ENCODE results near the gene GPRIN2.
"Not testable (repeated sequence)": the region's sequence is repeated elsewhere in the genome, so short reads cannot be mapped to it uniquely, and the experiment has no call there.

The GPRIN2 gene

DNA sequence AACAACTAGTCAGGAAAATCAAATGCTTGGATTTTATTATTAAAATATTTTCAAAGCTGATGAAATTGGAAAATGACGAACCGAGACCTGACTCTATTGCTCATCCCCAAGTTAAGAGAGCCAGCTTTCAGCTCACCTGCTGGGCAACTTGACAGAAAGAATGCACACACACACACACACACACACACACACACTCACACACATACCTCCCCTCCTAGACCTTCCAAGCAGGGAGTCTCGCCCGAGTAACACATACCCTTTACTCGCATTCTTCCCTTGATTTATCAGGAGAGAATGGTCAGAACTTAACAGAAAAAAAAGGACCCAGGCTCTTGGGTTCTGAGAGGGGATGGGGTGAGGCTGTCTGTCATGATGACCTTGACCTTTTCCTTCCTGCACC lies 19.1 kb downstream of the GPRIN2 start:
- no peak for DNase-seq (ENCODE audit: low read depth)

DNA sequence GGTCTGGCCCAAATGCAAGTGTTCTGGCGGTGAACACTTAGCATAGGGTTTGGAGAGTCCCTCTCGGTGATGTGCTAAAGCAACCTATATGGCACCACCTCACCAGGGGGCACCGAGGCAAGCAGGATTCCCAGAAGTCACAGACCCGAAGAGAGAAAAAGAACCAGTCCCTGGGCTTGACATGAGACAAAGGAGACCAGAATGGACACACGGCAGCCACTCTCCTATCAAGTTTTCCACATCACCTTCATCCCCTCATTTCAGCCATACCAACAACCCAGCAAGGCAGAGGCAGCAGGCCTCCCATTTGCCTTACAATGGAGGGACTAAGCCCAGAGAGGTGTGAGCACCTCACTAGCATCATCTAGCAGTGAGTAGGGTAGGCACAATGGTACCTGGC lies 19.7 kb downstream of the GPRIN2 start:
- DNase-seq (ENCODE audit: low read depth) = no peak

DNA sequence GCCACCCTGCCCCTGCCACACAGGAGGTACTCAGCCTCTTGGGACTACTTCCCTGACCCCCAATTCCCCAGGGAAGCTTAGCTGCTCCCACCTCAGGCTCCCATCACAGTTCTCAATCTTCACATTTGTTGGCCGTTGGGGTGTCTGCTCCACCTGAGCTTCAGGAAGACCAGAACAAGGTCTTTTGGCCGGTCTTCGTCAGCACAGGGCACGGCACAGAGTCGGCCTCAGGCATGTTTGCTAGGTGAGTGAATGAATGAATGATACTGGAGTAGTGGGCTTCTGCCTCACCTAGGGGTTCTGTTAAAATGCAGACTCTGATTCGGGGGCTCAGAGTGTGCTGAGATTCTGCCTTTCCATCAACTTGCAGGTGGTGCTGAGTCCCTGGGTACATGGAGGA lies 20.3 kb downstream of the GPRIN2 start:
- DNase-seq (ENCODE audit: low read depth) = no peak

DNA sequence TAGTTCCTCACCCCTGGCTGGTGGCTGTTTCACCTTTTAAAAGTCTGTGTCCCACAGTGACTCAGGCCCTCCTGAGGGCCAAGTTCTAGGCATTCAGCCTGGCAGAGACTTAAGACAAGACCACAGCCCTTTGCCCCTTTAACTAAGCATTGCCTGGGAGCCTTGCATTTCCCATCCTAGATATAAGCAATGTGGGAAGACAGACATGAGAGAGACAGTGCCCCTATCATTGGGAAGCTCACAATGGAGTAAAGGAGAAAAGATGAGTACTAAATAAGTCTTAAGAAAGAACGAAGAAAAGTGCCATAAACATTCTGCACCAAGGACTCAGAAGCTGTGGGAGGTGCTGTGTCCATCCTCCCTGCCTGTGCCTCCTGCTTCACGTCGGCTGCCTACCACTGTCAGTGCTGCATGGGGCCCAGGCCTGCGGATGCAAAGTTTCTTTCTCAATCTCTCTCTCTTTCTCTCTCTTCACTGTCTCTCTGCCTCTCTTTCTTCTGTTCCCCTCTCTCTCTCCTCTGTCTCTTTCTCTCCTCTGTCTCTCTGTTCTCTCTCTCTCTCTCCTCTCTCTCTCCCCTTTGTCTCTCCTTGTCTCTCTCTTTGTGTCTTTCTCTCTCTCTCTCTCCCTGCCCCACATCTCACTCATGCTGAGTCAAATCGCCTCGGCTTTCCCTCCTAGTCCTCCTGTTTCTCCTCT lies 21.5 kb downstream of the GPRIN2 start:
- no peak for DNase-seq (ENCODE audit: low read depth)

DNA sequence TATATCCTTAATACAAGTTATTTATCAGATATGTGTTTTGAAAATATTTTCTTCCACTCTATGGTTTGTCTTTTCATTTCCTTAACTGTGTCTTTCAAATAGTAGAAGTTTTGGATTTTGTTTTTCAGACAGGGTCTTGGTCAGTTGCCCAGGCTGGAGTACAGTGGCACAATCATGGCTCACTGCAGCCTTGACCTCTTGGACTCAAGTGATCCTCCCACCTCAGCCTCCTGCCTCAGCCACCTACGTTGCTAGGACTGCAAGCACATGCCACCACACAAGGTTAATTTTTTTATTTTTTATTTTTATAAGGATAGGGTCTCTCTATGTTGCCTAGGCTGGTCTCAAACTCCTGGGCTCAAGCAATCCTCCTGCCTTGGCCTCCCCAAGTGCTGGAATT lies 24.2 kb downstream of the GPRIN2 start:
- DNase-seq (ENCODE audit: low read depth) = not testable (repeated sequence)

DNA sequence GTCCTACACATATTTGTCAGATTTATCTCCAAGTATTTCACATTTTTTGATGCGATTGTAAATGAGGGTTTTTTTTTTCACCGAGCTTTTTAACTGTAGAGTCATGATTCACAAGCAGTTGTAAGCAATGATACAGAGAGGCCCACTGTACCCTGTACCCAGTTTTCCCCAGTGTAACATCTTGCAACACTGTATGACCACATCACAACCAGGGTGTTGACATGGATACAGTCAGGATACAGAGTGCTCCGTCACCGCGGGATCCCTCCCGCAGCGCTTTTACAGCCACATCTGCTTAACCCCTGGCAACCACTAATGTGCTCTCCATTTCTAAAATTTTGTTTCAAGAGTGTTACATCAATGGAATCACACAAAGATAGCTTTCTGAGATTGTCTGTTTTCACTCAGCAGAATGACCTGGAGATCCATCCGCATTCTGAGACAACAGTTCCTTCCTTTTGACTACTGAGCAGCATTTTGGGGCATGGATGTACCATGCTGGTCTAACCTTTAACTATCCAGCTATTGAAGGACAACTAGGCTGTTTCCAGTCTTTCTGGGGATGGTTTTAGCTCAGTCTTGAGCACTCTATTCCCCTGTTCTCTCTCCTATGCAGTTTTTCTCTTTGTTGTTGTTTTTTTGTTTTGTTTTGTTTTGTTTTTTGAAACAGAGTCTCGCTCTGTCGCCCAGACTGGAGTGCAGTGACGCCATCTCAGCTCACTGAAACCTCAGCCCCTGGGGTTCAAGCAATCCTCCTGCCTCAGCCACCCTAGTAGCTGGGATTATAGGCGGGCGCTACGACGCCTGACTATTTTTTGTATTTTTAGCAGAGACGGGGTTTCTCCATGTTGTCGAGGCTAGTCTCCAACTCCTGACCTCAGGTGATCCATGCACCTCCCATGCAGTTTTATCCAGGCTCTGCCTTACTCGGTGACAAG lies 25.9 kb downstream of the GPRIN2 start:
- DNase-seq (ENCODE audit: low read depth) = no peak

DNA sequence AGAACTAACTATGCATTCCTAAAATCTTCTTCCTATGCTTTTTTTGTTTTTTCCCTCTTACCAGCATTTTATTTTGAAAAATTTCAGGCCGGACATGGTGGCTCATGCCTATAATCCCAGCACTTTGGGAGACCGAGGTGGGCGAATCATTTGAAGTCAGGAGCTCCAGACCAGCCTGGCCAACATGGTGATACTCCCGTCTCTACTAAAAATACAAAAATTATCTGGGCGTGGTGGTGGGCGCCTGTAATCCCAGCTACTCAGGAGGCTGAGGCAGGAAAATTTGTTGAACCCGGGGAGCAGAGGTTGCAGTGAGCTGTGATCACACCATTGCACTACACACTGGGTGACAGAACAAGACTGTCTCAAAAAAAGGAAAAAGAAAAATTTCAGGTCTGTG lies 26.7 kb downstream of the GPRIN2 start:
- DNase-seq (ENCODE audit: low read depth) = not testable (repeated sequence)

DNA sequence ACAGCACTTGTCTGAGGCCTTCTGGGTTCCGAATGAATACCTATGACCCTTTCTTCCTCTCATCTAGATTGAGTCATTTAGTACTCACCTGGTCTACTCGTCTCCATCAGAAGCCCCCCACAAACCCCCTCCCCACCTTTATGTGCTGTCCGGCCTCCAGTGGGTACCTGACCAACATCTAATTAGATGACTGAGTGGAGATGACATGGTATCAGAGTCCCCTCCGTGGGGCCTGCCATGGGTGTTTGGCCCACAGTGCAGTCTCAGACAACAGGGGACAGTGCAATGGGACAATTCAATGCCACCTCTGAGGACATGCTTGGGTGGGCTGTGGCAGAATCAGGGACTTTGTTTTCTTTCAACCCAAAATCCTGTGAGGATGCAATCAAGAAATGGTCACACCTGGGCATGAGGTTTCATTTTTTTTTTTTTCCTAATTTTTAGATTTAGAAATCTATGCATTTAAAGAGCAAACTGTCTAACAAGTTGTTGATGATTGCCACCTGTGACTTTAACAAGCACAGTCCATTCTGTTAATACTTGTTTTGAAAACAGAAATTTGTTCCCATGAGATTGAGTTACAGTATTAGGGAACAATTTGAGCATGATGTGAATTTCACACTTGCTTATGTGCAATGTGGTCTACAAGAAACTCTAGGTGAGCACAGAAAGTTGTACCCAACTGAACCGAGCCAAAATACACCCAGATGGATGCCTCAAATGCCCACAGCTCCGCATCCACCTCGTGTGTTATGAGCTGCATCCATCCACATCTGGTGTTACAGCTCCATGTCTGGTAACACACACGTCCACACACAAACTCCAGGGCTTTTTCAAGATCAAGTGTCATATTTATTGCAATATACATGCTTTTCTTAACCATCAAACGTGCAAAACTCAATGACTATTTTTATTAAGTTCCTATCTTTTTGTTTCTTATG lies 27.5 kb downstream of the GPRIN2 start:
- no peak for DNase-seq (ENCODE audit: low read depth)

DNA sequence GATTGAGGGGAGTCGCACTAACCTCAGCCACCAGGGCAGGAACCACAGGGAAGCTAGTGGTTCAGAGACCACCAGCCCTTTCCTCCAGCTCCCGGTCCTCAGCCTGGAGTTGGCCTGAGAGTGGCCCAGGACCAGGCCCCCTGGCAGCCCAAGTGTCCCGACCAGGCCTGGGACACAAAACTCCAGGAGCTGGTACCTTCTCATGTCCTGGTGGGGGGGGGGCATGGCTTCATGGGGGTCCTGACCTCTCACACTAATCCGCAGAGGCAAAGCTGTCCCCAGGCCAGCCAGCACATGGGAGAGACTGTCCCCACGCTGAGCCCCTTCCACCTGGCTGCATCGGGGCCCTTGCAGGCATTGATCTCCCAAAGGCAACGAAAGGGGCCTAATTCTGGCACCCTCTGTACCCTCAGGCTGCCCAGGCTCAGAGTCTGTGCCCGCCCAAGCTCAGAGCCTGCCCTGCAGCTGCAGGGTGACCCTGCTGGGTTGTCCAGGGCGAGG lies 28.2 kb downstream of the GPRIN2 start:
- no peak for DNase-seq (ENCODE audit: low read depth)

DNA sequence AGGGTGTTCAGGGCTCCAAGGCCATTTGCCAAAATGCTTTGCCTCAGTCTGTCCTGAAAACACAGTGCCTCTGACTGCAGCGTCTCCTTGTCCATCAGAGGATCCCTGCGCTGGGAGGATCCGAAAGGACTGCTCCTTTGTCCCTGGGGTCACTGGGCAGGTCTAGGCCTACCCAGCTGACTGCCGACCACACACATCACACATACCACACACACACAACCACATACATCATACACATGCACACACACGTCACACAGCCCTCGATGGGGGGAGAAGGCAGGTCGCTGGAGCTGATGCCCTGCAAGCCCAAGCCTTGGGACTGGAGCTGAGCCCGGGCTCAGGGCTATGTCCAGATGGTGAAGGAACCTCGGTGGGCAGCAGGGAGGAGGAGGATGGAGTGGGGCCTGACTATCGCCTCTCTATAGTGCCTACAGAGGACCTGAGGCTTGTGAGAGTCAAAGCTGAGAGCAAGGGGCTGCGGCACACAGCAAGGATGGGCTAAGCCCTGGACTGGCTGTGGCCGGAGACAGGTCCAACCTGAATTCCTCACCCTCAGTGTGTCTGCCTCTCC lies 29.1 kb downstream of the GPRIN2 start:
- DNase-seq (ENCODE audit: low read depth) = no peak

DNA sequence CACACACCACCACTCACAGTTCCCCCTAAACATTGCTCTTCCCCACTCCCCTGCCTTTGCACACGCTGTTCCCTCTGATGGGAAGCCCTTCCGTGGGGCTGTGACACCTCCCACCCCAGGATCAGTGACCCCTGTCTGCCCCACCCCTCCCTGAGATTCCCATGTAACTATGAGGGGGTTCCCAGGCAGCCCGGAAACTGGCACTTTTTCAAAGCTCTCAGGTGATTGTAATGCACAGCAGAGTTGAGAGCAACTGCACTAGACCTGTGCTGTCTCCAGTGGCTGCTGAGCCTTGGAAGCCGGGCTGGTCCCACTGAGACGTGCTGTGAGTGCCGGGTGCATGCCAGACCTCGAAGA lies 29.8 kb downstream of the GPRIN2 start:
- DNase-seq (ENCODE audit: low read depth) = no peak

DNA sequence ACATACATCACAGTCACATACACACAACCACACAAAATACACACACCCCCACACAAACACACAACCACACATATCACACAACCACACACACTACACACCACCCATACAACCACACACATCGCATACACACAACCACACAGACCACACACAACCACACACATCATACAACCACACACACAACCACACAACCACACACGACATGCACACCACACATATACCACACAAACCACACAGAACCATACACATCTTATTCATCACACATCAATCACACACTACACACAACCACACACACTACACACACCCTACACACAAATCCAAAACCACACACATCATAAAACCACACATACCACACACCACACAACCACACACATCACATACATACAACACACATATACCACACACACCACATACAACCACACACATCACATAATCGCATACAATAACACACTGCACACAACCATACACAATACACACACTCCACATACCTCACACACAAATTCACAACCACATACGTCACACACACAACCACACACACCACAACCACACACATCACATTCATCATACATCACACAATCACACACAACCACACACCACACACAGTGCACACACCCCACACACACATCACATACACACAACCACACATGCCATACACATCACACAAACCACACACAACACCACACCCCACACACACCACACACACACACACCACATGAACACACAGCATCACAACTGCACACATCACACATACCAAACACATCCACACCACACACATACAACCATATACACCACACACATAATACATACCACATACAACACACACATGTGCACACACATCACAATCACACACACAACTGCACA lies 30.4 kb downstream of the GPRIN2 start:
- DNase-seq (ENCODE audit: low read depth) = no peak

DNA sequence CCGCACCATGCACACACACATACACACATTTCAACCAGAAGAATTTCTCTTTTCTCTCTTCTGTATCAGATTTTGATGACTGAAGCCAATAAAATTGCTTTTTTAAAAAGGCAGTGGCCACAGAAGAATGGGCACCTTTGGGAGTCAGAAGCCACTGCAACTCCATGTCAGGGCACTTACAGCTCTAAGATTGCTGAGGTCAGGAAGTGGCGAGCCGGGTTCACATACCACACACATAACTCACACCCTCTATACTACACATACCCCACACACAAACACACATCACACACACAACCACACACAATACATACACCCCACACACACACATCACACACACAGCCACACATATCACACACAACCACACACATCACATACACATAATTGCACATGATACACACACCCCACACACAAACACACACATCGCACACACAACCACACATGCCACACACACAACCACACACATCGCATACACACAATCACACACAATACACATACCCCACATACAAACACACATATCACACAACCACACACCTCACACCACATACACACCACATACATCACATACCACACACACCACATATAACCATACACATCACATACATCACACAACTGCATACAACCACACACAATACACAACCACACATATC lies 31.2 kb downstream of the GPRIN2 start:
- DNase-seq (ENCODE audit: low read depth) = no peak

DNA sequence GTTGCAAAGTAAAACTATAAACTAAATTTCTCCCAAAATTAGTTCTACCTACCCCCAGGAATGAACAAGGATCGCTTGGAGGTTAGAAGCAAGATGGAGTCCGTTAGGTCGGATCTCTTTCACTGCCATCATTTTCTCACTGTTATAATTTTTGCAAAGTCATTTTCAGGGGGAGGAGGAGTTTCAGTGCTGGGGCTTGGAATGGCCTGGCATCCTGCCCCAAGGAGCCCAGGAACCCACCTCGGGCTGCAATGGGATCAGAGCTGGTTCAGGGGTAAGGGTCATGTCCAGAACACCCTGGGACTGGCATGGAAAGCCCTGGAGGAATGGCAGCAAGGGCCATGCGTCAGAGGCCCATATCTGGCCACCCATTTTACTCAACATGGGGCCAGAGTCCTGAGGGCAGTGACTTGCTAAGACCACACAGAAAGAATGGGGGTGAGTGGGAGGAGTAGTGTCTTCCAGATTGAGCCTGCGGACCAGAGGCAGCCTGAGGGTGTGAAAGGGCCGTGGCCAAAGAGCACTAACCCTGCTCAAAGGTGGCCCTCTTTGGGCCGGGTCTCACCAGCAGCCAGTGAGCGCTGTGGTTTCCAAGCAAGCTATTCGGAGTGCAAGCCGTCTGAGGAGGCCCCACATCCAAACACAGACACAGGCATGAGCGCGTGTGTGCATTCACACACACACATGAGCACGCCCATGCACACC lies 31.8 kb downstream of the GPRIN2 start:
- no peak for DNase-seq (ENCODE audit: low read depth)

DNA sequence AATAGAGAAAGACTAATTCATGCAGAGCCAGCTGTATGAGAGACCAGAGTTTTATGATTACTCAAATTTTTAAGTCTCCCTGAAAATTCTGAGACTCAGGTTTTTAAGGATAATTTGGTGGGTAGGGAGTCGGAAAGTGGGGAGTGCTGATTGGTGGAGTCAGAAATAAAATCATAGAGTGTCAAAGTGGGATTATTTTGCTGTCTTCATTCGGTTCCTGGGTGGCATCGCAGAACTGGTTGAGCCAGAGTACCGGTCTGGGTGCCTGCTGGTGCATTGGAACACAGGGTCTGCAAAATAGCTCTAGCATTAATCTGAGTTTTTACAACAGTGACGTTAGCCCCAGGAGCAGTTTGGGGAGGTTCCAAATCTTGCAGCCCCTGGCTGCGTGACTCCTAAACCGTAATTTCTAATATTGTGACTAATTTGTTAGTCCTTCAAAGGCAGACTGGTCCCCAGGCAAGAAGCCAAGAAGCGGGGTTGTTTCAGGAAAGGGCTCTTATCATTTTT lies 32.4 kb downstream of the GPRIN2 start:
- no peak for DNase-seq (ENCODE audit: low read depth)

DNA sequence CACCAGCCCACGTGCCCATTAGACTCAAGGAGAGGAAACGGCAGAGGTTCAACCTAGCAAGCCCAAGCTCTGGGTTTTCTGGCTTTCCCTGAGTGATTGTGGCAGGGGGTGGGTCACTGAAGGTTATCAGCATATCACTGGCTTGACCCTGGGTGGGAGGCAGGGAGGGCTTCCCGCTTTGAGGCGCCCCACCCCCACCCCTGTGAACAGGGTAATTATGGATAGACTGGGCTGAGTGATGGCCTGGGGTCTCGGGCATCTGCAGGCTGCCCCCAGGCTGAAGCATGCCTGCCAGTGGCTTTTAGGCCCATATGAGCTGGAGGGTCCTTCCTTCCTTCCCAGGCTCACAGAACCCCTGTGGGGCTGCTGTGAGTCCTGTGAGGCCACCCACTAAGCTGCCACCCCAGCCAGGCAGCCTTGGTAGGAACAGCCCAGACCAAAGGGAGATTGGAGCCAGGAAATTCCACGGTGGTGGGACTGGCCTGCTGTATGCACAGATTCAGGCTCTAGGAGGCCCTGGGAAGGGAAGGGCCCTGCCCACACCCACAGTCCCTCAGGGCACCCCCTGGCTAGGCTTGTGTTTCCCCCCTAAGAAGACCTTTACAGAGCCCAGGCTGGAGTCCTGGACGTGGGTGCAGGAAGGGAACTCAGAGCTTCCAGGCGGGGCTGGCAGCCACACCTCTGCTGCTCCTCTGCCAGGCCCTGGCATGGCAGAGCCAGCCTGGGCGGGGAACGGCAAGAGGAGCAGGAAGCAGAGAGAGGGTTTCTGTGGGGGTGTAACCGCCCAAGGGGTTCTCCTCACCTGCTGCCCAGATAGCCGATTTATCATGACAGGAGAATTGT lies 33.1 kb downstream of the GPRIN2 start:
- no peak for DNase-seq (ENCODE audit: low read depth)

DNA sequence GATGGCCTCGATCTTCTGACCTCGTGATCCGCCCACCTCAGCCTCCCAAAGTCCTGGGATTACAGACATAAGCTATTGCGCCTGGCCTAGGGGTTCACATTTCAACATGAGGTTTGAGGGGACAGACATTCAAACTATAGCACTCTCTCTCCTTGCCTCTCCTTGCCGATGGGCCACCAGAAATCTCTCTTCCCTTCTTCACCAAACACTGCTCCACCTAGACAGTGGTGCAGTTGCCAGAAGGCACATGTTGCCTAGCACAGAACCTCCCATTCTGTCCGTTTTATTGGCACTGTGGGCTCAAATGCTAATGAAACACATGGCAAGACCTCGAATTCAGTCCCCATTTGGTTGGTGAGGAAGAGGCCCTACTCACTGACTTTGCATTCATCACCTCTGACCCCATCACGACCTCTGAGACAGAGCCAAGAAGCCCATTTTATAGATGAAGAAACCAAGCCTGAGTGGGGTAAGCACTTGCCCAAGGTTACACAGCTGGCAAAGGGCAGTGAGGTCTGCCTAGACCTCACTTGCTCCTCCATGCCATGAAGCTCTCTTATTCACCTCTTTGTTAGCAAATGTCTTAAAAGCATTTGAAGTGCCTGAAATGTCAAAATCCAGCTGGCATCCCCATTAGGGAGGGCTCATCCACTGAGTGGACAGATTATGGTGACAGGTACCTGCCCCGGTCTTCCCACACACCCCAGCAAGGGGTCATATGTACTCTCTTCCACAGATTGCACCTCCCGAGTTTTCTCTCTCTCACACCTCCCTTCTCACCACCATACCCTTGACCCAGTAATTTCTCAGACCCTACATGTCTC lies 34.0 kb downstream of the GPRIN2 start:
- no peak for DNase-seq (ENCODE audit: low read depth)

DNA sequence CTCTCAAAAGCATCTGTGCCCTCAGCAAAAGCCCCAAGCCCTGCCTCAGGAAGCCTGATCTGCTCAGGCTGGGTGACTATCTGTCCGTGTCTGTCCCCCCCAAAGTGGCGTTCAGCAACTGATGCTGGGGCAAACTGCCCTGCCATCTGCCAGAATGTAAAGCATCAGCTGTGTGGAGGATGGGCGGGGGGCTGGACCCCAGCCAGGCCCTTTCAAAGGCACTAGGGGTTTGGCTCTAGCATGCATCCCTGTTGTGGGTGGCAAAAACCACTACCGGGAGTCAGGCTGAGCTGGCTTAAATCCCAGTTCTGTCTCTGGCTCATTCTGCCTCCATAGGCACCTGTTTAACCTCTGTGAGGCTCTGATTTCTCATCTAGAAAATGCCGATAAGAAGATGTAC lies 35.5 kb downstream of the GPRIN2 start:
- no peak for DNase-seq (ENCODE audit: low read depth)

Data from stimulated activated CD8-positive, alpha-beta memory T cell treated with anti-CD3 and anti-CD28 coated beads, Interleukin-12 subunit alpha, Interleukin-12 subunit beta, amount 100 ng/mL, for 4 hours (primary cell).